Hepatocyte (in vitro differentiated cells): ENCODE measurements around the gene PLCL1.

ENCODE experiments used
- EZH2phosphoT487 ChIP-seq: fragments of 200-600 bp; sonication (generic); IDR thresholded peaks from one replicate; pipeline ENCODE4 v1.6.1; 2018; ENCODE audit warnings: antibody characterized with exemption, mild to moderate bottlenecking, low read depth, moderate library complexity; ENCODE audit not compliant: unreplicated experiment, severe bottlenecking
- TF ChIP-seq, protein P1 (sequence below): fragments of 200-600 bp; sonication (generic); IDR thresholded peaks from 2 replicates; pipeline ENCODE4 v1.5.1; 2016; ENCODE audit warnings: antibody characterized with exemption, mild to moderate bottlenecking; ENCODE audit not compliant: poor library complexity

DNA sequence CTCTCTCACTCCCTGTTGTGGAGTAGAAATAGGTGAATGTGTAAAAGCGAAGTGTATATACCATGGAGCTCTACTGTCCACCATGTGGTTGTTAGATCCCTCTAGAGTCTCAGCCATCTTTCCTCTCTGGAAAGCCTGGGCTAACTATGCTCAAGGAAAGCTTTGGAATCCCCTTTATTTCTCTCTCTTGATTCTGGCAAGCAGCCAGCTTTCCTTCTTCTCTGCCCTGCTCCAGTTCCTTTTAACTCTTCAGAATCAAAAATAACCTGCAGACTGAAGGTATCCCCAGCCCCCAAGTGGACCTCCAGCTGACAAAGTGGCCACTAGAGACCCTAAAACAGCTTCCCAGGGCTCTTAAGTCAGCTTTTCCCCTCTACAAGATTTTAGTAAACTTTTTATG is 381.9 kb downstream of the PLCL1 start:
- TF ChIP-seq, protein P1, sequence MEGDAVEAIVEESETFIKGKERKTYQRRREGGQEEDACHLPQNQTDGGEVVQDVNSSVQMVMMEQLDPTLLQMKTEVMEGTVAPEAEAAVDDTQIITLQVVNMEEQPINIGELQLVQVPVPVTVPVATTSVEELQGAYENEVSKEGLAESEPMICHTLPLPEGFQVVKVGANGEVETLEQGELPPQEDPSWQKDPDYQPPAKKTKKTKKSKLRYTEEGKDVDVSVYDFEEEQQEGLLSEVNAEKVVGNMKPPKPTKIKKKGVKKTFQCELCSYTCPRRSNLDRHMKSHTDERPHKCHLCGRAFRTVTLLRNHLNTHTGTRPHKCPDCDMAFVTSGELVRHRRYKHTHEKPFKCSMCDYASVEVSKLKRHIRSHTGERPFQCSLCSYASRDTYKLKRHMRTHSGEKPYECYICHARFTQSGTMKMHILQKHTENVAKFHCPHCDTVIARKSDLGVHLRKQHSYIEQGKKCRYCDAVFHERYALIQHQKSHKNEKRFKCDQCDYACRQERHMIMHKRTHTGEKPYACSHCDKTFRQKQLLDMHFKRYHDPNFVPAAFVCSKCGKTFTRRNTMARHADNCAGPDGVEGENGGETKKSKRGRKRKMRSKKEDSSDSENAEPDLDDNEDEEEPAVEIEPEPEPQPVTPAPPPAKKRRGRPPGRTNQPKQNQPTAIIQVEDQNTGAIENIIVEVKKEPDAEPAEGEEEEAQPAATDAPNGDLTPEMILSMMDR = no peak
- TF ChIP-seq EZH2phosphoT487 = no peak
